ENCODE results near the gene SPHK2.

- TF ChIP-seq SP1 (IDR thresholded peaks at IDR 0.05) (no peak), FOXA1 (IDR thresholded peaks at IDR 0.05) (no peak), L3MBTL2 (conservative IDR thresholded peaks at IDR 0.05) (no peak), BHLHE40 (IDR thresholded peaks at IDR 0.05; ENCODE audit: borderline replicate concordance) (no peak), ARNT (IDR thresholded peaks at IDR 0.05) (no peak), SUZ12 (IDR thresholded peaks at IDR 0.05) (no peak), TARDBP (IDR thresholded peaks at IDR 0.05) (no peak), FOXM1 (IDR thresholded peaks at IDR 0.05; ENCODE audit: borderline replicate concordance) (no peak), NFRKB (IDR thresholded peaks at IDR 0.05) (no peak), PKNOX1 (IDR thresholded peaks at IDR 0.05) (no peak), ELF4 (IDR thresholded peaks at IDR 0.05) (no peak)
These were observed 6.1 kb upstream of the SPHK2 start for GRCh38 chr19:48613024-48613851.
